ENCODE results near the gene OPHN1.
"Not testable (repeated sequence)": the region's sequence is repeated elsewhere in the genome, so short reads cannot be mapped to it uniquely, and the experiment has no call there.

Gene OPHN1

DNA sequence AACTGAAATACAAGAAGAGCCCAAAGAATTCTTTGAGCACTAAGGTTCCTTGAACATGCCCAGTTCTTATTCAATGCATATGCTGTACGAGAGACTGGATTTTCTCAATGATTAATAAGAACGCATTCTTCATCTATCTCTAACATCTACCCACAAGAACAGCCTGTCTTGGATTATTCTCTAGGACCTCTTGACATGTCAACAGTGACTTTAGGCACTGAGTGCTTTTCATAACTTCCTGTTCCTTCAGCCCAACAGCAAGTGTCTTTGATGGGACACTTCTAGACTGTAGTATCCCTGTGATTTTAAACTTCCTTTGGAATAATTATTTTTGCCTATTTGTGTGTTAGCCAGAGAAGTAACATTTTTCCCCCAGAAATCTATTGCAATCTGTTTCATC is 69.3 kb downstream of the OPHN1 start:
- DNase-seq (ENCODE audit: low read depth in 3 of 3), result no peak

DNA sequence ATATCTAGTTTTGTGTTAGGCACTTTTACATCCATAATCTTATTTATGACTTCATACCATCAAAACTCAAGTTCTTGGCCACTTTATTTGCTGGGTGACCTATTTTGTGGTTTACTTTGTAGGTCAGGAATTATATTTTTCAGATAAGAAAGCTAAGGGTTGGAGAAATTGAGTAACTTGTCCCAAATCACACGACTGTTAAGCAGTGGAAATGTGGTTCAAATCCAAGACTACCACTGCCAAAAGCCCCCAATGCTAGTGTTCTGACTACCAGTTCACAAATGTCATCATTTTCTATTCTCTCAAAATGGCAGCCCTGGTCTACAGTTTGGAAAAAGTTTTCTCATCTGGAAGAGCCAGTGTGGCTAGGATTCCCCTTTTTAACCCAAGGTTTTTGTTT is 74.6 kb downstream of the OPHN1 start:
- DNase-seq (ENCODE audit: low read depth in 3 of 3), result no peak

DNA sequence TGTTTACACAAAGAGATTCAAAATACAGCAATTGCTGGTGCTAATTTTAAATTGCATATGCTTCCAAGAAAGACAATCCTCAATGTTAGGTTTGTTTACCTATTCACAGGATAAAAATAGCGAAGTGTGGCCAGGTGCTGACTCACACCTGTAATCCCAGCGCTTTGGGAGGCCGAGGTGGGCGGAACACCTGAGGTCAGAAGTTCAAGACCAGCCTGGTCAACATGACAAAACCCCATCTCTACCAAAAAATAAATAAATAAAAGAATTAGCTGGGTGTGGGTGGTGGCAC is 77.7 kb downstream of the OPHN1 start:
- DNase-seq (ENCODE audit: low read depth in 3 of 3), result no peak

DNA sequence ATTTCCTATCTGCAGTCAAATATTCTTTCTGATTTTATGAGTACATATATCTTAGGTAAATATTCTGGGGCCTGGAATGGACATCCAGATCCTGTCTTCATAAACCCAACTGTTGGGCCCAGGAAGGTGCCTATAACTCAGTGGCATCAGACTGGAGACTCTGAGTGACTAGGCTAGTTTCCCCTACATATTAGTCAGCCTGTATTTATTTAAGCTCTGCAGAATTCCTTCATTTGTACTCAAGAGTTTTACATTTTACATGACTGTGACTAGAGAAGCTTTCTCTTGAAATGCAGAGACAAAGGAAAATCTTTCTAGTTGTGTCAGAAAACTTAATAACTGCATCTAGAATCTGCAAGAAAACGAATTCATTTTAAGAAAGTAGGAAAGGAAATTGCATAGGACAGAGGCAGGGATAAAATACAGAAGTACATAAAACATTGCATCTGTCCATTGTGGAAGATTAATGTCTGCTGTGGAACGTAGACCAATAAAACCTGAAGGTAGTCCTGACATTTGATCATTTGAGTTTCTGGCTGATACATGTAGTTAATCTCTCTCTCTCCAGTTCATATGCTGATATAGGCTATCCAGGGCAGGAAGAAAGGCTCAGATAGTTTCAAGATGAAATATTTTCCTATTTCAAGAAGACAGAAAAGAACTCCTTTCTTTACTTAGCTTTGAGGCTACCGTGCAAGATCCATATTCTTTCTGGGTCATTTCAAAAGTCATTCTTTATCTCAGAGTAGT is 78.2 kb downstream of the OPHN1 start:
- DNase-seq (ENCODE audit: low read depth in 3 of 3), result no peak

DNA sequence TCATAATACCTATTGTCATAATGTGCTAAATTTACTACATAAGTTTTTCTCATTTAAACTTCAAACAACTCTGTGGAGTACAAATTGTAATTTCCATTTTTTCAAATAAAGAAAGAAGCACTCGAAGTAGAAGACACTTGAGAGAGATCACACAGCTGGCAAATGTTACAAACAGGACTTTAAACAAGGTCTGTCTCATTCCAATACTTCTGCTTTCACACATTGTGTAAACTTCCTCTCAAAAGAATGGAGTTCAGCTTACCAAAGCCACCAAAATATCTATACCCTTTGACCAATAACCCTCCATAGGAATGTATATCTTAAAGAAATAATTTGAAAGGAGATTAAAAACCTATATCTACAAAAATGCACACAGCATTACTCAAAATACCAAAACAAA is 88.3 kb downstream of the OPHN1 start:
- DNase-seq (ENCODE audit: low read depth in 3 of 3), result no peak

DNA sequence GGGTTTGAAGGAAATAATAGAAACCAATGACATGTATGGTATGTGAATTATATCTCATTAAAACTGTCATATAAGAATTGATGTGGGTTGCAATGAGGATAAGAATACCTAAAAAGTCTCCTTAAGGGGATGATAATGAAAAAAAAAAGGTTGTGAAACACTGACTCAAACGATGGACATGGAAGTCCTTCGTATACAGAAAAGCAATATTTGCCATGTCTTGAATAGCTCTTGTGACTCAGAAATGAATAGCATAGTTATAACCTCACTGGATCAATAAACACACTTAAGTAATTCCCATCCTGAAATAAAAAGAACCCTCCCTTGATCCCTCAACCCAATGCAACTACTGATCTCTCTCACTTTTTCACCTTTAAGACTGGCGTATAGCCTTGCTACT is 89.7 kb downstream of the OPHN1 start:
- DNase-seq (ENCODE audit: low read depth in 3 of 3), result no peak

DNA sequence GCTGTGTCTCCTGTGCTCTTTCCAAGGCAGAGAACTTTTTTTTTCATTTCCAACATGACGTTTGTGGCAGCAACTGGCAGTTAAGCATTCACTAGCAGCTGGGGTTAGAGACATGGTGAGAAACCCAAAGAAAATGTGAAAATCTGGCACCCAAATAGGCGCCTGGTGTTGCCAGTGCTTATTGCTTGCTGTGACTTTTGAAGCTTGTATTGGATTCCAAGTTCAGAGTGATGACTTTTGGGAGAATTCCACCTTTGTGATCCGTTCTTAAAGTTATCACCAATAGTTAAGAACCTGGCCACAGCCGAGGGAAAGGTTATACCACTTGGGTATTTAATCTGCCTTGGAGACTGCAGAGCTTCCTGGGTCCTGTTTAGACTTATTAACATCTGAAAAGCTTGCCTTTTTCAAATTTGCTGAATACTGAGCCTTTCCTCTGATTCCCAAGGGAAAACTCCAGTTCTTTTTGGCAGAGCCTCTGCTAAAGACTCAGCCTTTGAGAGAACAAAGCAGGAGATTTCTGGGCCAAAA is 101.0 kb downstream of the OPHN1 start:
- DNase-seq (ENCODE audit: low read depth in 3 of 3), result no peak

DNA sequence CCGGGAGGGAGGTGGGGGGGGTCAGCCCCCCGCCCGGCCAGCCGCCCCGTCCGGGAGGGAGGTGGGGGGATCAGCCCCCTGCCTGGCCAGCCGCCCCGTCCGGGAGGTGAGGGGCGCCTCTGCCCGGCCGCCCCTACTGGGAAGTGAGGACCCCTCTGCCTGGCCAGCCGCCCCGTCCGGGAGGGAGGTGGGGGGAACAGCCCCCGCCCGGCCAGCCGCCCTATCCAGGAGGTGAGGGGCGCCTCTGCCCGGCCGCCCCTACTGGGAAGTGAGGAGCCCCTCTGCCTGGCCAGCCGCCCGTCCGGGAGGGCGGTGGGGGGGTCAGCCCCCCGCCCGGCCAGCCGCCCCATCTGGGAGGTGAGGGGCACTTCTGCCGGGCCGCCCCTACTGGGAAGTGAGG is 106.5 kb downstream of the OPHN1 start:
- DNase-seq (ENCODE audit: low read depth in 3 of 3), result not testable (repeated sequence)

DNA sequence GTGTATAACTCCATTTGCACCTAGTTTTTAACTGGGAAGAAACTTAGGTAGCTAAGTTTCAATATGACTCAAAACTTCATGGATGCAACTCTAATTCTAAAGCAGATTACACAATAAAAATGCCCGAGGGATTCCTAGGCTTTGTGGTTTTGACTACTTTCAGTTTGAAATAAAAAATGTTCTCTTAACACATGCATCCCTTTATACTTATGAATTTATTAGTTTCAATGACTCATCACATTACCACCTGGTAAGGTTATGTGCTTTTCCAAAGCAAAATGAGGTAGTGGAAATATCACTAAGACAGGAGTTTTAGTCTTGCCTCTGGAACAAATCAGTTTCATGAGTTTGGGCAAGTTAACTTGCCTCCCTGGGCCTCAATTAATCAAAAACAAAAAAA is 125.5 kb downstream of the OPHN1 start:
- DNase-seq (ENCODE audit: low read depth in 3 of 3), result no peak

DNA sequence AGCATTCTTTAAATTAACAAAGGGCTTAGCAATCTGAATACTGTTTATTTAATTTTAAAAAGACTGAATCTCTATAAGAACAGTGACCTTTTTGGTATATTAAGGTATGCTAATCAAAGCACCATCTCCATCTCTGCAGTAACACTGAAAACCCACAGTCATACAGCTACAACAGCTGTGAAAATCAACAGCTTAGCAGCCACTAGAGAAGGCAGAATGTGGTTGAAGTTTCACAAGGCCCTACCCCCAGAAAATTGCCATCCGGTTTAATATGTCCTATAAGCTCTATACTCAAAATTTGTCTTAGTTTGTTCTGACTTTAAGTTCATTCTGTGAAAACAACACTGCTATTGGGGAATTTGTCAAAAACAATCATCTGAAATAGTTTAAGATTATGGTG is 128.7 kb downstream of the OPHN1 start:
- DNase-seq (ENCODE audit: low read depth in 3 of 3), result no peak

DNA sequence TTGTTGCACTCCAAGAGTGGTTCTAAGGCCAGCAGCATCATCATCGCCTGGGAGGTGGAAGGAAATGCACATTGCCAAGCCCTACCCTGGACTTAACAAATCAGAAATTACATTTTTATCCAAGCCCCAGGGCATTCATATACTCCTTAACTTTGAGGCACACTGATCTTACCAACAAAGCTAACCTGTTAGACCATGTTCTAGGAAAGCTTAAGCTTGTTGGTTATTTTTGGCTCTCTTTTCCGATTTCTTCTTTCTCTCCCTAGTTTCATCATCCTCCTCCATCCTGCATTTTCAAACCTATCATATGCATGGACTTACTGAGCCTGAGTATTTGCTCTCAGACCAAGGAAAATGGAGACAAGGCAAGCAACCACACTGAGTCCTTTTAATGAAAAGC is 133.4 kb downstream of the OPHN1 start:
- no peak for DNase-seq (ENCODE audit: low read depth in 3 of 3)

DNA sequence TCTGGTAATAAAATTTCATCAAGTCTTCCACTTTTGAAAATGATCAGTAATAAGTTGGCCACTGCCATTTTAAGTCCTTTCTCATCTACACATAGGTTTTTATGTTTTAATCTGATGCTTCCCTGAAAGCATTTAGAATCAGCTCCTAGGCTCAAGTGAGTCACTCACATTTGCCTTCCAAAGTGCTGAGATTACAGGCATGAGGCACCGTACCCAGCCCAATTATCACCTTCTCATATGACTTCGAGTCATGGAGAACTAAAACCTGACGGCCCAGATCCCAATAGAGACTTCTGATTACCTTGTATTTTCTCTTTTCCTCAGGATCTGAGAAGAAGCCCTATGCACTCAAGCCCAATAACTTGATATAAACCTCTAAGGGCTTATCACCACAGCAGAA is 140.8 kb downstream of the OPHN1 start:
- DNase-seq (ENCODE audit: low read depth in 3 of 3), result no peak

DNA sequence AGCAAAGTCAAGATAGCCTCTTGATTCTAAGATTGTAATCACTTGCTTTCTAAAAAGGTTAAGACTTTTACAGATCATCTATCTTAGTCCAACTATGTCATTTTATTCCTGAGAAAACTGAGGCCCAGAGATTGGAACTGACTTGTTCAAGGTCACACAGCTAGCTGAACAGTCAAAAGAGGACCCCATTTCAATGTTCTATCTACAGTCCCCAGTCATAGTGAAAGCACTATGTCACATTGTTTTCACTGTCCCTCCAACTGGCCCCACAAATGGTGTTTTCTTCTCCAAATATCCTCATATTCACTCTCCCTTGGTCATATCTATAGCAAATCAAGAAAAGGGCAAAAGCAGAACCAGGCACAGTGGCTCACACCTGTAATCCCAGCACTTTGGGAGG is 145.2 kb downstream of the OPHN1 start:
- no peak for DNase-seq (ENCODE audit: low read depth in 3 of 3)

DNA sequence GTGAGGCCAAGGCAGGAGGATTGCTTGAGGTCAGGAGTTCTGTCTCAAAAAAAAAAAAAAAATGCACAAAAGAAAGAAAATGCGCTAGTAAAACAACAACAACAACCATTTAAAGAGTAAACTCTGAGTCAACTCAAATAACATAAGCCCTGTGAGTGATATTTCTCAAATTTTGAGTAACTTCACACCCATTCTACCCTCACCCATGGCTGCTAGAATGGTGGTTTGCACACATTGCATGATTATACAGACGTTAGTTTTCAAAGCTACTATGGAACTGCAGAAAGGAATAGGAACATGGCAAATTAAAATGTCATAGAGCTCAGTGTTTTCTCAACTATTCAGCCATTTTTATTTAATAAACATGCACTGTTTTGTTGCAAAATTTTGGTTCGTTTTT is 145.9 kb downstream of the OPHN1 start:
- DNase-seq (ENCODE audit: low read depth in 3 of 3), result no peak

DNA sequence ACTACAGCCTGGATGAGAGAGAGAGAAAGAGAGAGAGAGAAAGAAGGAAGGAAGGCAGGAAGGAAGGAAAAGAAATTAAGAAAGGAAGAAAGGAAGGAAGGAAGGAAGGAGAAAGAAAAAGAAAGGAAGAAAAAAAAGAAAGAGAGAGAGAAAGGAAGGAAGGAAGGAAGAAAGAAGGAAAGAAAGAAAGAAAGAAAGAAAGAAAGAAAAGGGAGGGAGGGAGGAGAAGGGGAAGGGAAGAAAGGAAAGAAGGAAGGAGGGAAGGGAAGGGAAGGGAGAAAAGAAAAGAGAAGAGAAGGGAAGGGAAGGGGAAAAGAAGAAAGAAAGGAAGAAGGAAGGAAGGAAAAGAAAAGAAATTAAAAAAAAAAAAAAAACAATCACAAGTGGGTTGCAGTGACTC is 146.3 kb downstream of the OPHN1 start:
- DNase-seq (ENCODE audit: low read depth in 3 of 3), result no peak

DNA sequence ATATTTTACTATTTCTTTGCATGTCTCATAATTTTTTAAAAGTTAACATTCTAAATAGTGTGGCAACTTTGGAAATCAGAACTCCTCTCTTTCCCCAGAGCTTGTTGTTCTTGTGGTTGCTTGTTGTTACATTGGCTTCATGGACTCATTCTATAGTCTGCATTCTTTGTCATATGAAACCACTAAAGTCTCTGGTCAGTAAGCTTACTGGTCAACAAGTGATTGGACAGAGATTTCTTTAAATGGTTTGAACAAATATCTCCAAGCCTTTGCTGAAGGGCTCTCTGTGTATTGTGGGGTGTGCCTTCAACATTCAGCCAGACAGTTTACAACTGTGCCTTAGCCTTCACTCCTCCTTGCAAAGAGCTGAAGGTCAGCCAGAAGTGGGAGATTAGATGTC is 147.2 kb downstream of the OPHN1 start:
- DNase-seq (ENCODE audit: low read depth in 3 of 3), result no peak

DNA sequence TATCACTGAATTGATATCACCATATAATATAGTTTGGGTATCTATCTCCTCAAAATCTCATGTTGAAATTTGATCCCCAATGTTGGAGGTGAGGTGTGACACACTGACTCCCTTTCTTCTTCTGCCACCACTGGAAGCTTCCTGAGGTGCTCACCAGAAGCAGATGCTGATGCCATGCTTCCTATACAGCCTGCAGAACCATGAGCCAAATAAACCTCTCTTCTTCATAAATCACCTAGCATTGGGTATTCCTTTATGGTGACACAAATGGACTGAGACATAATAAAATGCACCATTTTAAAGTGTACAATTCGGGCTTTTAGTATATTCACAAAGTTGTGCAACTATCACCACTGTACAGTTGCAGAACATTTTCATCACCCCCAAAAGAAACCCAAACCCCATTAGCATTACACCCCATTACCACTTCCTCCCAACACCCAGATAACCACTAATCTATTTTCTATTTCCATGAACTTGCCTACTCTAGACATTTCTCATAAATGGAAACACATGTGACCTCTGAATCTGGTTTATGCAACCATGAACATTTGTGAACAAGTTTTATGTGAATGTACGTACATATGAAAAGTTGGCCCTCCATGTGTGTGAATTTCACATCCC is 148.9 kb downstream of the OPHN1 start:
- no peak for DNase-seq (ENCODE audit: low read depth in 3 of 3)

DNA sequence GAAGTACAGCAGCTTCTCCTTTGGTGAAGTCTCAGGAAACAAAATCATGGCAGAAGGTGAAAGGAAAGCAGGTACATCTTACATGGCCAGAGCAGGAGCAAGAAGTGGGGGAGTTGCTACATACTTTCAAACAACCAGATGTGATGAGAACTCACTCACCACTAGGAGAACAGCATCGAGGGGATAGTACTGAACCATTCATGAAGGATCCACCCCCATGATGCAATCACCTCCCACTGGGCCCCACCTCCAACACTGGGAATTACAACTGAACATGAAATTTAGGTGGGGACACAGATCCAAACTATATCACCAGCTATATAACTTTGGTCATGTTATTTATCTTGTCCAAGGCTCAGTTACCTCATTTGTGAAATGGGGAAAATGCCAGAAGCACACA is 159.4 kb downstream of the OPHN1 start:
- DNase-seq (ENCODE audit: low read depth in 3 of 3), result no peak

DNA sequence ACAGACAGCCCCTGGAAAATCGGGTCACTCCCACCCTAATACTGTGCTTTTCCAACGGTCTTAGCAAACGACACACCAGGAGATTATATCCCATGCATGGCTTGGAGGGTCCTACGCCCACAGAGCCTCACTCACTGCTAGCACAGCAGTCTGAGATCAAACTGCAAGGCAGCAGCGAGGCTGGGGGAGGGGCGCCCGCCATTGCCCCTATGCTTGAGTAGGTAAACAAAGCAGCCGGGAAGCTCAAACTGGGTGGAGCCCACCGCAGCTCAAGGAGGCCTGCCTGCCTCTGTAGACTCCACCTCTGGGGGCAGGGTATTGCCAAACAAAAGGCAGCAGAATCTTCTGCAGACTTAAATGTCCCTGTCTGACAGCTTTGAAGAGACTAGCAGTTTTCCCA is 168.5 kb downstream of the OPHN1 start:
- not testable (repeated sequence) for DNase-seq (ENCODE audit: low read depth in 3 of 3)

DNA sequence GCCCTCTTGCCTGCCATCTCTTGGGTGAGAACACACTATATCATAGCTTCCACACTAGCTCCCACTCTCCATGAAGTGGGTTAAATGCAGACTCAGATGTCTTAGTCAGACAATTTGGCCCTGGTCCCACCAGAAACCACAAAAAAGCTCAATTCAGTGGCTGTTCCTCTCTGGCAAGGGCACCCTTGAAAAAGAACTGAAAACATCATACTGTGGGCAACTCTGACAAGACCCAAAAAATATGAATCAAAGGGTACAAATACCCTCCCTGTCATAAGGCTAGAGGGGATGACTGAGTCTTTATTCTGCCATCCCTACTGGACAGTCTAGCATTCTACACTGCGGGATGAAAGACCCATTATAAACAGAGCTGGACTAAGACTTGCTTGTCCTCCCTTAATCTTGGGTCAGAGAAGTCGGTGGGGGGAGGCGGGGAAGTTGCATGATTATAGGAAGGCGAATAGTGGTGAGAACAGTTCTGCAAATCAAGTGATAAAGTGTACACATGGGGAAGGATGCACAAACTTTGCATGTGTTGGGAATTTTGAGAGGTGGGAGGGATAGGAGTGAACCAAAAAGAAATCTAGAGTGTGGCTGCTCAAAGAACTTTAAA is 172.1 kb downstream of the OPHN1 start:
- DNase-seq (ENCODE audit: low read depth in 3 of 3), result no peak

DNA sequence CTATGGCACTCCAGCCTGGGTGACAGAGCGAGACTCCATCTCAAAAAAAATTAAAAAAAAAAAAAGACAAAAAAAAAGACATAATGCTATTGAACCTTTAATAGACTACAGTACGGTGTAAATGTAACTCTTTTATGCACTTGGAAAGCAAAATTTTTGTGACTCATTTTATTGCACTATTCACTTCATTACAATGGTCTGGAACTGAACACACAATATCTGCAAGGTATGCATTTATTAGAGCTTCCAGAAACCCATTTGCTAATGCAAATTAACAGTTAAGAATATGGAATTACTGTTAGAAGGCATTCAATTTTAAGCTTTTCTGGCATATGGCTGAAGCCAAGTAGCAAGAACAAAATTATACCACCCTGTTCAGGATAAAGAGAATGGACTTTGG is 176.3 kb downstream of the OPHN1 start:
- DNase-seq (ENCODE audit: low read depth in 3 of 3), result no peak

DNA sequence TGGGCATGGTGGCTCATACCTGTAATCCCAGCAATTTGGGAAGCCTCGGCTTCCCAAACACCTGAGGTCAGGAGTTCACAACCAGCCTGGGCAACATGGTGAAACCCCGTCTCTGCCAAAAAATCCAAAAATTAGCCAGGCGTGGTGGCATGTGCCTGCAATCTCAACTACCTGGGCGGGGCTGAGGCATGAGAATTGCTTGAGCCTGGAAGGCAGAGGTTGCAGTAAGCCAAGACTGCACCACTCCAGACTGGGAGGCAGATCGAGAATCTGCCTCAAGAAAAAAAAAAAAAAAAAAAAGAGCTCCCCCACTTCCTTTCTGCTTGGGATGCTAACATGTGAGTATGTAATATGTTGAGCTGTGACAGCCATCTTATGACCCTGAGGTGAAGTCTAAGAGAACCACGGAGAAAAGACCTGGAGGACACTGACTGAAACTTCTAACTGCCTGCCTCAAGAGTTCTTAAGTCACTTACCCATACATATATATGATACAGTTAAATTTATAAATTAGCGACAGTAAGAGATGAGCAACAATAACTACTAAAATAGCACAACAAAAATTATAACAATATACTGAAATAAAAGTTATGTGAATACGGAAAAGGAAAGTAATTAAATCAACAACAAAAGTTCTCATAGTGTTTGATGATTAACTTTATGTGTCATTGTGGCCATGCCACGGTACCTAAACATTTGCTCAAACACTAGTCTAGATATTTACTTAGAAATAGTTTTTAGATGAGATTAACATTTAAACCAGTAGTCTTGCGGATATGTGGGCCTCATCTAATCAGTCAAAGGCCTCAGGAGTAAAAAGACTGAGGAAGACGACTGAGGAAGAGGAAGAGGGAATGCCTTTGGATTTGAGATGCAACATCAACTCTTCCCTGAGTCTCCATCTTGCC is 178.3 kb downstream of the OPHN1 start:
- DNase-seq (ENCODE audit: low read depth in 3 of 3), result no peak

Measured in stimulated activated CD4-positive, alpha-beta T cell treated with anti-CD3 and anti-CD28 coated beads, TNF-alpha, amount 100 ng/mL, for 24 hours (primary cell).